ENCODE results near the gene FOXC2.

The FOXC2 gene

DNA sequence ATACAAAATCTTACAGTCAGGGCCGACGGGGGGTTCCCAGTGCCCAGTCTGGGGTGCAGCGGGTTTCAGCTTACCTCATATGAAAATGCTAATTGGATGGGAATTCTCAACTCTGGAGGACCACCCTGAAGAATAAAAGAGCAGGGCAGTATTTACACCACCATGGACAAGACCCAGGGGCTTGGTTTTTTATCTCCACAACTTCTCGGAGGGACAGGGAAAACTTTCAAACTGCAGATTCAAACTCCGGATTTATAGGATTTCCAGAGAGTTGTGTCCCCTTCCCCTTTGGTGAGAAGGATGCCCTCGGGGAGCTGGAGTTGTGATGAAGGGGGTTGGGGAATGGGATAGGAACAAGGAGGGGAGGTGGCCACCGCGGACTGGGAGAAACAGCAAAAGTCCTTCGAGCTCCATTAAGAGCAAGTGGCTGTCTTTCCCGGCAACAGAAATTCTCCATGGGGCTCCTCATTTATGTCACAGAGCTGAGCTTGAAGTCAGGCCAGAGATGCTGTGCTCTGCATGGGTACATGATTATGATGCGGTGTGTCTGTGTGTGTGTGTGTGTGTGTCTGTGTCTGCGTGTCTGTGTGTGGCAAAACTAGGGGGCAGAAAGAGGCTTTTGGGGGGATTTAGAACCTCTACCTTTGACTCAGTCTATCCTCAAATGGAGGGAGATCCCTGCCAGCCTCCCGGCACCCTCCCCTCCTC is 27.4 kb downstream of the FOXC2 start:
- Histone ChIP-seq H3K4me1 (ENCODE audit: insufficient read depth, poor library complexity, severe bottlenecking) (peaks cover 15% of the 10 kb centered on the region), H3K27me3 (ENCODE audit: insufficient read depth, poor library complexity, severe bottlenecking) (no peaks in the 10 kb centered on the region), H3K4me3 (ENCODE audit: severe bottlenecking) (no peak overlapping the region), H3K27ac (ENCODE audit: poor library complexity, severe bottlenecking) (no peak overlapping the region), H3K9me3 (ENCODE audit: severe bottlenecking) (no peaks in the 10 kb centered on the region), H3K36me3 (ENCODE audit: low read depth) (no peaks in the 10 kb centered on the region)
- ATAC-seq (ENCODE audit: low read depth) = no peak
- no peak for DNase-seq (ENCODE audit: low spot score)
- TF ChIP-seq, protein P1, sequence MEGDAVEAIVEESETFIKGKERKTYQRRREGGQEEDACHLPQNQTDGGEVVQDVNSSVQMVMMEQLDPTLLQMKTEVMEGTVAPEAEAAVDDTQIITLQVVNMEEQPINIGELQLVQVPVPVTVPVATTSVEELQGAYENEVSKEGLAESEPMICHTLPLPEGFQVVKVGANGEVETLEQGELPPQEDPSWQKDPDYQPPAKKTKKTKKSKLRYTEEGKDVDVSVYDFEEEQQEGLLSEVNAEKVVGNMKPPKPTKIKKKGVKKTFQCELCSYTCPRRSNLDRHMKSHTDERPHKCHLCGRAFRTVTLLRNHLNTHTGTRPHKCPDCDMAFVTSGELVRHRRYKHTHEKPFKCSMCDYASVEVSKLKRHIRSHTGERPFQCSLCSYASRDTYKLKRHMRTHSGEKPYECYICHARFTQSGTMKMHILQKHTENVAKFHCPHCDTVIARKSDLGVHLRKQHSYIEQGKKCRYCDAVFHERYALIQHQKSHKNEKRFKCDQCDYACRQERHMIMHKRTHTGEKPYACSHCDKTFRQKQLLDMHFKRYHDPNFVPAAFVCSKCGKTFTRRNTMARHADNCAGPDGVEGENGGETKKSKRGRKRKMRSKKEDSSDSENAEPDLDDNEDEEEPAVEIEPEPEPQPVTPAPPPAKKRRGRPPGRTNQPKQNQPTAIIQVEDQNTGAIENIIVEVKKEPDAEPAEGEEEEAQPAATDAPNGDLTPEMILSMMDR (IDR thresholded peaks at IDR 0.05; ENCODE audit: poor library complexity, severe bottlenecking) = no peak

DNA sequence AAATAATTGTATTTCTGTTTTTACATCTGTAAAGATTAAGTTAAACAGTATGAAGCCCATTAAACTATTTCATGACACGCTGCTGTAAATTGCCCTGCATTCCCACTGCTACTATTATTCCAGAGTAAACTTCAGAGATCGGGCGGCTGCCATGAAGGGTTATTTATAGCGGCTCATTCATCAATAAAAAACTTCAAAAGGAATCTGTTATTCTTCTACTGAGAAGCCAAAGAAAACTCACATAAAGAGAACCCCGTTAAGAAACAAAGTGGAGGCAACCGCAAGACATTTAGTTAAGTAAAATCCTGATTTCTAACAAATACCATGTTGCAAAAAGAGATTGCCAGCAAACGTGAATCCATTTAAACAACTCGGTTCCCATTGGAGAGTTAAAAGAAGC is 28.1 kb downstream of the FOXC2 start:
- H3K36me3 ChIP-seq (ENCODE audit: low read depth) = no peaks in the 10 kb centered on the region
- no peaks in the 10 kb centered on the region for H3K9me3 ChIP-seq (ENCODE audit: severe bottlenecking)
- TF ChIP-seq, protein P1 (IDR thresholded peaks at IDR 0.05; ENCODE audit: poor library complexity, severe bottlenecking) = no peak
- ATAC-seq (ENCODE audit: low read depth) (no peak), DNase-seq (ENCODE audit: low spot score) (no peak)
- peaks cover 13% of the 10 kb centered on the region for H3K4me1 ChIP-seq (ENCODE audit: insufficient read depth, poor library complexity, severe bottlenecking)
- H3K4me3 ChIP-seq (ENCODE audit: severe bottlenecking) = no peak overlapping the region
- no peak overlapping the region for H3K27ac ChIP-seq (ENCODE audit: poor library complexity, severe bottlenecking)
- H3K27me3 ChIP-seq (ENCODE audit: insufficient read depth, poor library complexity, severe bottlenecking) = no peaks in the 10 kb centered on the region

DNA sequence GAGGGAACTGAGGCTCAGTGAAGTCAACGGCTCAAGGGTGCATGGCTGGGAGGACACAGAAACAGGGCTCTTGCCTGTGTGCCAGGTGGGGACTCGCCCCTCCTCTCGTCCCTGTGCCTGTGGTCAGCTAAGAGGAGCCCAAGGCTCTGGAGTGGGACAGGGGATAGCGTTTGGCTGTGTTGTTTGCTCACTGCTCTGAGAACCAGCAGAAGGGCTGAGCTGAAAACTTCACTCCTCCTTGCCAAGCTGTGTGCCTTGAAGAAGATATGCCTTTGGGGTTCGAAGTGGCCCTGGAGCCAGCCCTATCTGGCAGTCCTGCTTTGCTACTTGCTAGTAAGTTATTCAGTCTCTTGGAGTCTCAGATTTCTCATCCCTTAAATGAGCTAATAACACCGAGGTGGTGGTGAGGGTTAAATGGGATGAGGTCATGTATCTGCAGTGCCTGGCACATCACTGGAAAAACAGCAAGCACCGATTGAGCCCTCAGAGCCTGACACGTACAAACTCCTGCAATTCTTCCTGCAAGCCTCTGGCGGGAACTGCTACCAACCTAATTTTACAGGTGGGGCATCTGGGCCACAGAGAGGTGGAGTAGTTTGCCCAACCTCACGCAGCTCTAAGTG is 29.5 kb downstream of the FOXC2 start:
- ATAC-seq (ENCODE audit: low read depth) = no peak
- H3K4me3 ChIP-seq (ENCODE audit: severe bottlenecking) = no peak overlapping the region
- peaks cover under 1% of the 10 kb centered on the region for H3K4me1 ChIP-seq (ENCODE audit: insufficient read depth, poor library complexity, severe bottlenecking)
- no peak overlapping the region for H3K27ac ChIP-seq (ENCODE audit: poor library complexity, severe bottlenecking)
- TF ChIP-seq, protein P1 (IDR thresholded peaks at IDR 0.05; ENCODE audit: poor library complexity, severe bottlenecking) = no peak
- DNase-seq (ENCODE audit: low spot score) = no peak
- H3K36me3 ChIP-seq (ENCODE audit: low read depth) = no peaks in the 10 kb centered on the region
- H3K27me3 ChIP-seq (ENCODE audit: insufficient read depth, poor library complexity, severe bottlenecking) = no peaks in the 10 kb centered on the region
- H3K9me3 ChIP-seq (ENCODE audit: severe bottlenecking) = no peaks in the 10 kb centered on the region

DNA sequence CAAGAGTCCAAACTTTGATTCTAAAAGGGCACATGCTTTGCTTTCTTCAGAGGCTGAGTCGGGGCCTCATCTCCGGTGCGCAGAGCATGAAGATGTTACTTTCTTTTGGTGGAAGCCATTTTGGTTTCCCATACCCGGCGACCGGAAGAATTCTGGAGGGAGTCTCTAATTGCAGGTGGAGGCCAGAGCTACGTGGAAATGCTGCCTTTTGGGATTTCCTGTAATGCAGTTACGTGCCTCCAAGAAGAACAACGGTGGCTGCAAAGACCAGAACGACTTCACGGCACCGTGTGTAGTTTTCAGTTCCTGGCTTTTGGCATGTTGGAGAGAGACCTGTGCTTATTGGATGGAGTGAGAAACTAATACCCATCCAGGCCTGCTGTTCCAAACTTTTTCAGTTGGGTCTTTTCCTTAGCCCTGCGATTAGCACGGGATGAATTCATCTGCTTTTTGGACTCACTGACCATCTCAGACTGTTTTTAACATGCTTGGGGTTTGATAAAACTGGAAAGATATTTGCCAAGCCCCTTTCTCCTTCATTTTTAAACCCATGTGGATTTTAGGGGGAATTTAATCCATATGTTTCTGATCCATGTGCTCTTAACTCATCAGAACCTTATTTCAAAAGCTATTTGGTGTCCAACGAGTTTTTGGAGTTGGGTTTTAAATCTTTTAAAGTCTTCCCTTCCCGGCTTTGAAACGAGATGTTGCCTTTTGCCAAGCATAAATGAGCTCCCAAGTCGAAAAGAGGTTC is 30.7 kb downstream of the FOXC2 start:
- no peak overlapping the region for H3K4me3 ChIP-seq (ENCODE audit: severe bottlenecking)
- H3K27me3 ChIP-seq (ENCODE audit: insufficient read depth, poor library complexity, severe bottlenecking) = no peaks in the 10 kb centered on the region
- no peaks in the 10 kb centered on the region for H3K9me3 ChIP-seq (ENCODE audit: severe bottlenecking)
- TF ChIP-seq, protein P1 (IDR thresholded peaks at IDR 0.05; ENCODE audit: poor library complexity, severe bottlenecking) = no peak
- no peak overlapping the region for H3K27ac ChIP-seq (ENCODE audit: poor library complexity, severe bottlenecking)
- no peaks in the 10 kb centered on the region for H3K4me1 ChIP-seq (ENCODE audit: insufficient read depth, poor library complexity, severe bottlenecking)
- H3K36me3 ChIP-seq (ENCODE audit: low read depth) = no peaks in the 10 kb centered on the region
- DNase-seq (ENCODE audit: low spot score) = no peak
- no peak for ATAC-seq (ENCODE audit: low read depth)

Data from RWPE2 (cell line).